Endothelial cell (in vitro differentiated cells): ENCODE results near the gene MYLIP. TPM values are rescaled to one million over a fixed set of nuclear protein-coding genes. Genes with fewer than 3 reads are reported as not detected.

Source experiments
- DNase-seq: peaks from one replicate; pipeline ENCODE4 v3.0.0; 2021; ENCODE audit warnings: low spot score
- H3K27ac Mint-ChIP-seq: one replicate; pipeline ENCODE4 v1.8.0; 2021; ENCODE audit warnings: mixed read lengths, inconsistent platforms; ENCODE audit not compliant: unreplicated experiment
- H3K27me3 Mint-ChIP-seq: one replicate; pipeline ENCODE4 v1.8.0; 2021; ENCODE audit warnings: mild to moderate bottlenecking, moderate library complexity, mixed read lengths, inconsistent platforms; ENCODE audit not compliant: unreplicated experiment
- H3K36me3 Mint-ChIP-seq: one replicate; pipeline ENCODE4 v1.8.0; 2021; ENCODE audit warnings: mild to moderate bottlenecking, low read depth, mixed read lengths, inconsistent platforms; ENCODE audit not compliant: unreplicated experiment
- H3K4me1 Mint-ChIP-seq: one replicate; pipeline ENCODE4 v1.8.0; 2021; ENCODE audit warnings: mild to moderate bottlenecking, mixed read lengths, inconsistent platforms; ENCODE audit not compliant: unreplicated experiment
- H3K4me3 Mint-ChIP-seq: one replicate; pipeline ENCODE4 v1.8.0; 2021; ENCODE audit warnings: mild to moderate bottlenecking, mixed read lengths, inconsistent platforms; ENCODE audit not compliant: unreplicated experiment
- H3K9me3 Mint-ChIP-seq: one replicate; pipeline ENCODE4 v1.8.0; 2021; ENCODE audit warnings: mixed read lengths, inconsistent platforms; ENCODE audit not compliant: unreplicated experiment
- CTCF ChIP-seq: fragments of 200-600 bp; sonication (generic); IDR thresholded peaks from one replicate; pipeline ENCODE4 v1.5.0; 2021; ENCODE audit warnings: antibody characterized with exemption; ENCODE audit not compliant: unreplicated experiment
- microRNA-seq: library from miRNA; unstranded; fragments of <30 nt; microRNA quantifications from one replicate; pipeline ENCODE4, GENCODE V29; 2020; ENCODE audit not compliant: unreplicated experiment
- total RNA-seq: library from RNA; stranded (reverse); fragmentation: NEBNext Ultra II Directional; extraction: Animal tissue kit (Norgen Biotek cat#: 25700); gene quantifications from one replicate; pipeline ENCODE4 v1.2.1, GENCODE V29; 2021; ENCODE audit not compliant: unreplicated experiment

MYLIP gene
- total RNA-seq, 1 donor from 2014 or later, result 30.1 TPM

GRCh38 chr6:16196984-16197546 is 68.2 kb downstream of the MYLIP start:
- TF ChIP-seq CTCF, result no peak
- peaks cover 5% of the 10 kb centered on the region for H3K27me3 Mint-ChIP-seq
- H3K9me3 Mint-ChIP-seq, result no peaks in the 10 kb centered on the region
- no peak overlapping the region for H3K4me3 Mint-ChIP-seq
- no peaks in the 10 kb centered on the region for H3K4me1 Mint-ChIP-seq
- no peak overlapping the region for H3K27ac Mint-ChIP-seq
- no peaks in the 10 kb centered on the region for H3K36me3 Mint-ChIP-seq
- DNase-seq, result no peak

Small RNAs within 50 kb of the gene (microRNA-seq; reads per million reads assigned to microRNA genes)
- not detected for gene MIR4639

Other genes starting within 250 kb of the MYLIP start
- gene GMPR, start 109.5 kb downstream of the MYLIP start, total RNA-seq, result 1.8 TPM